ENCODE results near the gene ELOVL5. TPM values are rescaled to one million over a fixed set of nuclear protein-coding genes. Genes with fewer than 3 reads are reported as not detected.

ELOVL5 gene
- total RNA-seq, 1 donor from 2014 or later, result 185 TPM

GRCh38 chr6:53299331-53300005 lies 49.3 kb downstream of the ELOVL5 start:
- no peak overlapping the region for H3K27ac ChIP-seq
- H3K4me3 ChIP-seq, result no peak overlapping the region
- peak overlapping the region; percentile 23 for H3K9ac ChIP-seq
- Mint-ChIP-seq H3K36me3 (peaks cover 10% of the 10 kb centered on the region), H3K4me3 (no peak overlapping the region), H3K27ac (no peak overlapping the region), H3K4me1 (peaks cover 49% of the 10 kb centered on the region), H3K27me3 (ENCODE audit: insufficient read depth, low read depth) (no peaks in the 10 kb centered on the region), H3K9me3 (peaks cover 10% of the 10 kb centered on the region)
- H4K20me1 ChIP-seq (ENCODE audit: low read depth), result peaks cover 81% of the 10 kb centered on the region
- H3K27me3 ChIP-seq, result no peaks in the 10 kb centered on the region
- H3K79me2 ChIP-seq (ENCODE audit: low read depth), result peaks cover 85% of the 10 kb centered on the region
- H3K9me3 ChIP-seq (ENCODE audit: low read depth), result no peaks in the 10 kb centered on the region
- no peak for DNase-seq (ENCODE audit: low spot score)
- no peak overlapping the region for H3K4me2 ChIP-seq
- no peaks in the 10 kb centered on the region for H3K36me3 ChIP-seq
- no peak overlapping the region for H2AFZ ChIP-seq (replicated peaks)
- H3F3A ChIP-seq (ENCODE audit: low read depth), result no peaks in the 10 kb centered on the region
- TF ChIP-seq EZH2 (IDR thresholded peaks at IDR 0.05) (no peak), EZH2phosphoT487 (IDR thresholded peaks at IDR 0.05) (no peak), CTCF (IDR thresholded peaks at IDR 0.05) (no peak)
- peaks cover 33% of the 10 kb centered on the region for H3K4me1 ChIP-seq

GRCh38 chr6:53297004-53297403 lies 51.7 kb downstream of the ELOVL5 start:
- Mint-ChIP-seq H3K9me3 (no peaks in the 10 kb centered on the region), H3K27ac (no peak overlapping the region), H3K27me3 (ENCODE audit: insufficient read depth, low read depth) (no peaks in the 10 kb centered on the region), H3K36me3 (peaks cover 2% of the 10 kb centered on the region), H3K4me1 (peaks cover 34% of the 10 kb centered on the region), H3K4me3 (no peak overlapping the region)
- no peak for DNase-seq (ENCODE audit: low spot score)
- peaks cover 19% of the 10 kb centered on the region for H3K4me1 ChIP-seq
- no peaks in the 10 kb centered on the region for H3K27me3 ChIP-seq
- H3K36me3 ChIP-seq, result no peaks in the 10 kb centered on the region
- peaks cover 82% of the 10 kb centered on the region for H4K20me1 ChIP-seq (ENCODE audit: low read depth)
- no peaks in the 10 kb centered on the region for H3K9me3 ChIP-seq (ENCODE audit: low read depth)
- H3F3A ChIP-seq (ENCODE audit: low read depth), result no peaks in the 10 kb centered on the region
- no peak overlapping the region for H2AFZ ChIP-seq (replicated peaks)
- TF ChIP-seq CTCF (IDR thresholded peaks at IDR 0.05), result no peak
- no peak for TF ChIP-seq EZH2phosphoT487 (IDR thresholded peaks at IDR 0.05)
- TF ChIP-seq EZH2 (IDR thresholded peaks at IDR 0.05), result no peak
- H3K4me3 ChIP-seq, result no peak overlapping the region
- H3K9ac ChIP-seq, result no peak overlapping the region
- no peak overlapping the region for H3K4me2 ChIP-seq
- H3K79me2 ChIP-seq (ENCODE audit: low read depth), result peaks cover 70% of the 10 kb centered on the region
- H3K27ac ChIP-seq, result no peak overlapping the region

- Mint-ChIP-seq H3K27ac (no peak overlapping the region), H3K27me3 (ENCODE audit: insufficient read depth, low read depth) (no peaks in the 10 kb centered on the region), H3K4me1 (peaks cover 15% of the 10 kb centered on the region), H3K4me3 (no peak overlapping the region), H3K36me3 (peaks cover 7% of the 10 kb centered on the region), H3K9me3 (no peaks in the 10 kb centered on the region)
- no peaks in the 10 kb centered on the region for H3K9me3 ChIP-seq (ENCODE audit: low read depth)
- no peak overlapping the region for H3K4me3 ChIP-seq
- no peak overlapping the region for H3K9ac ChIP-seq
- peaks cover 52% of the 10 kb centered on the region for H3K79me2 ChIP-seq (ENCODE audit: low read depth)
- H3K27me3 ChIP-seq, result no peaks in the 10 kb centered on the region
- no peaks in the 10 kb centered on the region for H3K36me3 ChIP-seq
- no peak overlapping the region for H3K27ac ChIP-seq
- TF ChIP-seq CTCF (IDR thresholded peaks at IDR 0.05), result no peak
- TF ChIP-seq EZH2phosphoT487 (IDR thresholded peaks at IDR 0.05), result no peak
- no peak for TF ChIP-seq EZH2 (IDR thresholded peaks at IDR 0.05)
- no peak for DNase-seq (ENCODE audit: low spot score)
- no peak overlapping the region for H2AFZ ChIP-seq (replicated peaks)
- H4K20me1 ChIP-seq (ENCODE audit: low read depth), result peaks cover 64% of the 10 kb centered on the region
- peaks cover 7% of the 10 kb centered on the region for H3K4me1 ChIP-seq
- no peaks in the 10 kb centered on the region for H3F3A ChIP-seq (ENCODE audit: low read depth)
- no peak overlapping the region for H3K4me2 ChIP-seq
Measured at GRCh38 chr6:53295176-53295575, 53.6 kb downstream of the ELOVL5 start.

Measured in neural progenitor cell (in vitro differentiated cells).